Measurements from ENCODE around the gene POLD2.
A peak's percentile ranks its signal among the peaks of the same experiment; 100 is the strongest.

Gene POLD2

GRCh38 chr7:44080118-44080517 is 43.2 kb downstream of the POLD2 start:
- no peak for DNase-seq (ENCODE audit: low spot score)

GRCh38 chr7:44079331-44080021 is 43.9 kb downstream of the POLD2 start:
- DNase-seq (ENCODE audit: low spot score) = no peak

- DNase-seq (ENCODE audit: low spot score) = peak; percentile 91
Measured at GRCh38 chr7:44078521-44078920, 44.8 kb downstream of the POLD2 start.

- peak; percentile 29 for DNase-seq (ENCODE audit: low spot score)
Measured at GRCh38 chr7:44077681-44078091, 45.7 kb downstream of the POLD2 start.

GRCh38 chr7:44077061-44077460 is 46.3 kb downstream of the POLD2 start:
- DNase-seq (ENCODE audit: low spot score) = no peak

- DNase-seq (ENCODE audit: low spot score) = no peak
Measured at GRCh38 chr7:44076101-44076895, 47.0 kb downstream of the POLD2 start.

GRCh38 chr7:44075296-44076075 is 47.9 kb downstream of the POLD2 start:
- DNase-seq (ENCODE audit: low spot score) = peak; percentile 46

- DNase-seq (ENCODE audit: low spot score) = no peak
Measured at GRCh38 chr7:44074349-44074695, 49.0 kb downstream of the POLD2 start.

- peak; percentile 83 for DNase-seq (ENCODE audit: low spot score)
Measured at GRCh38 chr7:44073664-44074348, 49.5 kb downstream of the POLD2 start.

- DNase-seq (ENCODE audit: low spot score) = peak; percentile 92
Measured at GRCh38 chr7:44072364-44073231, 50.8 kb downstream of the POLD2 start.

- DNase-seq (ENCODE audit: low spot score) = no peak
Measured at GRCh38 chr7:44071726-44072363, 51.5 kb downstream of the POLD2 start.

GRCh38 chr7:44068054-44068453 is 55.3 kb downstream of the POLD2 start:
- no peak for DNase-seq (ENCODE audit: low spot score)

- DNase-seq (ENCODE audit: low spot score) = no peak
Measured at GRCh38 chr7:44067064-44067951, 56.0 kb downstream of the POLD2 start.

- DNase-seq (ENCODE audit: low spot score) = no peak
Measured at GRCh38 chr7:44066494-44067063, 56.8 kb downstream of the POLD2 start.

- no peak for DNase-seq (ENCODE audit: low spot score)
Measured at GRCh38 chr7:44066111-44066460, 57.3 kb downstream of the POLD2 start.

GRCh38 chr7:44065431-44066110 is 57.8 kb downstream of the POLD2 start, which contains the start of gene PGAM2:
TSS of gene PGAM2 (minus strand) at chr7:44065567. CDS start at chr7:44065529, 38 bp downstream.
- DNase-seq (ENCODE audit: low spot score) = no peak

- no peak for DNase-seq (ENCODE audit: low spot score)
Measured at GRCh38 chr7:44064791-44065430, 58.4 kb downstream of the POLD2 start.
